Gastrocnemius medialis (tissue), 4 donors: ENCODE results near the gene SENP1.

Experiments
- CTCF ChIP-seq, 5 experiments: fragments of 450-650 bp in 3 of 5; fragments of 200-600 bp in 2 of 5; sonication (generic) in 2 of 5; IDR thresholded peaks in 4 of 5; conservative IDR thresholded peaks in 1 of 5; 1 replicate in 4 of 5; 2 replicates in 1 of 5; pipeline ENCODE4 v1.5.1; 2016 to 2019; ENCODE audit warnings: antibody characterized with exemption in 5 of 5, mild to moderate bottlenecking in 3 of 5, moderate library complexity in 3 of 5
- POLR2A ChIP-seq, 2 donors: fragments of 450-650 bp; IDR thresholded peaks; one replicate each; pipeline ENCODE4 v1.6.1; 2017; ENCODE audit warnings: antibody characterized with exemption in 2 of 2, mild to moderate bottlenecking in 2 of 2, moderate library complexity in 2 of 2

- TF ChIP-seq CTCF (IDR thresholded peaks at IDR 0.05 in 4 of 5, conservative IDR thresholded peaks at IDR 0.05 in 1 of 5), result no peak
- no peak for TF ChIP-seq POLR2A (IDR thresholded peaks at IDR 0.05)
Observed at GRCh38 chr12:48024735-48025134, 81.1 kb downstream of the SENP1 start.
